Stimulated activated CD4-positive, alpha-beta T cell treated with anti-CD3 and anti-CD28 coated beads, Interleukin-15, amount 100 ng/mL, for 24 hours (primary cell): Measurements from ENCODE around the gene TRIM36.

Experiments used
- DNase-seq: peaks from one replicate; pipeline ENCODE4 v3.0.0-alpha.2; 2020

Gene TRIM36, protein sequence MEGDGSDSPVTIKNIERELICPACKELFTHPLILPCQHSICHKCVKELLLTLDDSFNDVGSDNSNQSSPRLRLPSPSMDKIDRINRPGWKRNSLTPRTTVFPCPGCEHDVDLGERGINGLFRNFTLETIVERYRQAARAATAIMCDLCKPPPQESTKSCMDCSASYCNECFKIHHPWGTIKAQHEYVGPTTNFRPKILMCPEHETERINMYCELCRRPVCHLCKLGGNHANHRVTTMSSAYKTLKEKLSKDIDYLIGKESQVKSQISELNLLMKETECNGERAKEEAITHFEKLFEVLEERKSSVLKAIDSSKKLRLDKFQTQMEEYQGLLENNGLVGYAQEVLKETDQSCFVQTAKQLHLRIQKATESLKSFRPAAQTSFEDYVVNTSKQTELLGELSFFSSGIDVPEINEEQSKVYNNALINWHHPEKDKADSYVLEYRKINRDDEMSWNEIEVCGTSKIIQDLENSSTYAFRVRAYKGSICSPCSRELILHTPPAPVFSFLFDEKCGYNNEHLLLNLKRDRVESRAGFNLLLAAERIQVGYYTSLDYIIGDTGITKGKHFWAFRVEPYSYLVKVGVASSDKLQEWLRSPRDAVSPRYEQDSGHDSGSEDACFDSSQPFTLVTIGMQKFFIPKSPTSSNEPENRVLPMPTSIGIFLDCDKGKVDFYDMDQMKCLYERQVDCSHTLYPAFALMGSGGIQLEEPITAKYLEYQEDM

DNA sequence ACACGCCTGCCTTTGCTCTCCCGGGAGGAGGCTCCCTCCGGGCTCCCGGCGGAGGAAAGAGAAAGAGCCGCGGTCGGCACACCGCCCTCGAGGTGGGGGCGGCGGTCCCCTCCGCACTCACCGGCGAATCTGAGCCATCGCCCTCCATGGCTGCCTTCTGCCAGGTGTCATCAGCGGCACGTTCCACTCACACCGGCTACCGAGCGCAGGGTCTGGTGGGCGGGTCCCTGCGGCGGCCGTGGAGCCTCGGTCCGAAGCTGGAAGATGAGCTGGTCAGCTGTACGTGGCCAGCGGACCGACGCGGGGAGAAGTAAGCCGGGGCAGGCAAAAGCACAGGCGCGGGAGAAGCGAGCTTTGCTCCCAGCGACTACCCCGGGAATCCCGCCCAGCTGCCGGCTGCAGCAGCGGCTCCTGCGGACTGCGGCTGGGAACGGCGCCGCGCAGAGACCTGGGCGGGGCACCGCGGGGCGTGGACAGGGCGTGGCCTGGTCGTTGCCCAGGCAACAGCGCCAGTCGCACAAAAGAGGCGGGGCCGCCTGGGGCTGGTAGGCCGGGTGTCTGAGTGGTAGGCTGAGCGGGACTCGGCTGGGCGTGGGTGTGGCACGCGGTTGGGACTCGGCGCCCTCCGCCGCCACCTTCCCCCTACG is at the start of gene TRIM36:
Gene TRIM36, minus strand, starts transcription at position 422 of the 647 bp plus-strand sequence. Its CDS starts 274 bp downstream, at position 148.
- peak; percentile 95 for DNase-seq

DNA sequence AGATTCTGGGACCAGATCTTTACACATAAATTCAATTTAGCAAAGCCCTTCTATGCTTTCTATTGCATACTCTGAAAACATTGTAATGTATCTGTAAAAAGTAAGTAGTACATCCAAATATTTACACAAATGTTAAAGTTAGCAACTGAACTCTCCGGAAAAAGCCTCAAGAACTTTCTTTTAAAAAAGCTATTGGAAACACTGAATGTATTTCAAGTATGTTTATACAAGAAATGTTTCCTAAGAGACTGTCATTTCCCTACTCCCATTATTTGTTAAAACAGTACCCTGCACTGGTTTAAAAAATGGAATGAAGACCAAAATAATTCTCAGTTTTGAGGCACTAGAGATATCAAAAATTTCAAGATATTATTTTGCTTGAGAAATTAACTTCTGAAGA is 44.8 kb upstream of the TRIM36 start:
- DNase-seq, result no peak

DNA sequence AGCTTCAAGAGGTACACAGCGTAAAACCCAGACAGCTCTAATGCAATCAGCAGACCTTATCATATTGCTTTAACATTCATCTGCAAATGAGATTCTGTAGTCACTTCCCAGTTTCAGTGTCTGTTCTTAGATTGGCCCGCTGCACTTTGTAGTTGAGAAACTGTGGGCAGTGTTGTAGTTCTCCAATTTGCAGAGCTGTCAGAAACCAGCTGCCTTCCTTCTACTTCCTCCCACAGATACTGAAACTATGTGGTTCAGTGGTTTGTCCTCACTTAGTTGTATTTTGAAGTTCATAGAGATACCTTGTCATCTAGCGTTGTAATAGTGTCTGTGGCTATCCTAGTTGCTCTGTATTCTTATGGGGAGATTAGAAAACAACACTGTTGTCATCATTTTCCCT is 39.6 kb upstream of the TRIM36 start:
- peak; percentile 58 for DNase-seq

DNA sequence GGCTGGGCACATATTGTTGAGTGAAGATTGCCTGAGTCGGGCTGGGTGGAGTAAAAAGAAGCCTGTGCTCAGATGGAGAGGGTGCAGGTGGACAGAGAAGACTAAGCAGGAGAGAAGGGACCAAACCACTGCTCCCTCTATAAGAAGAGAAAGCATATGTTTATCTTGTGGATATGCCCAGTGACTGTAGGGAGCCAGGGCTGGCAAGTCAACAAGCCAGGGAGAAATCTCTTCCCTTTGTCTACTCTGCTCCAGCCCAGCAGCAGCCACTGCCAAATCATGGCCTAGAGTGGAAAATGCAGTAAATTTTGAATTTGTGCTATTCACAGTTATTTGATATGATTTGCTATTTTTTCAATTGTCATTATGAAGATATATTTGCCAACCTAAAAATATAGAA is 33.2 kb upstream of the TRIM36 start:
- DNase-seq, result no peak

DNA sequence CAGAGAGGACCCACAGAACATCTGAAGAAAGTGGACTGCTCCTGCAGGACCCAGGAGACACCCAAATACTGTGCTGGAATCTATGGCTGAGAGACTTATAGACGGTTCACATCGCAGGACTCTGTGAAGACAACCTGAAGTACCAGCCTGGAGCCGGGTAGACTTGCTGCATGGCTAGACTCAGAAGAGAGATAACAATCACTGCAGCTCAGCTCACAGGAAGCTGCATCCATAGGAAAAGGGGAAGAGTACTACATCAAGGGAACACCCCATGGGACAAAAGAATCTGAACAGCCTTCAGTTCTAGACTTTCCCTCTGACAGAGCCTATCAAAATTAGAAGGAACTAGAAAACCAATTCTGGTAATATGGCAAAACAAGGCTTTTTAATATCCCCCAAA is 26.5 kb upstream of the TRIM36 start:
- DNase-seq, result no peak

DNA sequence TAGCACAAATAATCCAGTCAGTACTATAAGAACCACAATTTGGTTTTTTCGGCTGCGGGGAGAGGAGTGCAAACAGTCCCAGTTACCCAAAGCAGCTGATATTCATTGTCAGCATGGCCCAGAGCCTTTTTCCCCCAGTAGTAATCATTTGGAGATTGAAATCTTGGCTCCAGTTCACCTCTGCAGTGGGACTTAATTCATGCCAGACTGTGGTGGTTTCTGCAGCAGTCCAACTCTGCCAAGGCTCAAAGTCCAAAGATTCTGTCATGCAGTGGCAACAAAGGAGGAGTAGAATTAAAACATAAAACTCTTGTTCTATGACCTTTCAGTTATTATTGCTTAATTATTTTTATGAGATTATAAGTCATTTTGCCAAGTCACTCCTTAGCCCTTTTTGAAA is 25.0 kb upstream of the TRIM36 start:
- DNase-seq, result no peak

DNA sequence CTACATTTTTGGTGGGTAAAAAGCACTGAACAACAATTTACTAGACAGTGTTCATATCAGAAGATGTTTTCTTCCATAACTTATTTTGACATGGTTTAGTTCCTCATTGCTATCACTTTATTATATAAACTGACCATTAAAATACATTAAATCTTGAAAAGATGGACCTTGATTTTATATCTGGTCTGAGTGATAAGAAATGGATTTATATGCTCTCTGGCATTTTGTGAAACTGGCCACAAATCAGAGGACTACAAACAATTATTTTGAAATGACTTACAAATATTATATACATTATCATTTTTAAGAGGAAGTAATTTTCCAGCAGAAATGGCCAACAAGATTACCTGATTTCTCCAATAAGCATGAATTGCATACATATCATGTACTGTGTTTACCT is 23.6 kb upstream of the TRIM36 start:
- DNase-seq, result no peak

DNA sequence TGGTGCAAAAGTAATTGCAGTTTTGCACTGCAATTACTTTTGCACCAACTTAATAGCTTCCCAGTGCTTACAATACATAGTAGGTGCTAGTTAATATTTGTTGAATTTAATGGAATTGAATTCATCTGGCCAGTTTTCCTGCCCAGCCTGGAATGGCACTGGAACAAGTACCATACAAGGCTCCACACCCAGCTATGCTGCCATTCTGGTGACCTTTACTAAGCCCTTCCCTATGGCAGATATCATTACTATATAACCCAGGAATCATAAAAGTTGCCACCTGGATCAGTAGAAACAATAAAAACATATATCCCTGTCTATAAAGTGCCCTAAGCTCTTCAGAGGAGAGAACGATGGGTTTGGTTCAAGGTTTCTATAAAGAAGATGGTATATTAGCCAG is 22.4 kb upstream of the TRIM36 start:
- no peak for DNase-seq

DNA sequence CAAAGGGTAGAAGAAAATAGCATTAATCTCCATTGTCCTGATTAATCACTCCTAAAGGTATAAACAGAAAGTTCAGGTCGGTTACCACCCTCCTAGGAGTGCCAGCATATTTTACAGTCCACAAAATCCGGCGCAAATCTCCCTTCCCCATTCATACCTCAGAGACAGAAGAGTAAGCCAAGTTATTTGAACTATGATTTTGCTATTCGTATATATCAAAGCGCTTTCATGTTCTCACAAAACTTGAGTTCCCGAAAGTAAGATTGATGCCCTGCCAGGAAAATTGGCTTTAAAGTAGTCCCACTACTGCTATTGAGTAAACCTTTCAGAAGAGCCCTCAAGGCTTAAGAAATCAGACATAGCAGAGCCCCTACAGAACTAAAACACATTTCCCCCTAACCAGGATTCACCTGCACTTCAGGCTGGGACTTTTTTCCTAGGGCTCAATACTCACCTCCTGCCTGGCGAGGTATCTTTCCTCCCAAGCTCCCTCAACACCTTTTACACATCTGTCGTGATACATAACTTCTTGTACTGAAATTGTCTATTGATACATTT is 21.8 kb upstream of the TRIM36 start:
- no peak for DNase-seq

DNA sequence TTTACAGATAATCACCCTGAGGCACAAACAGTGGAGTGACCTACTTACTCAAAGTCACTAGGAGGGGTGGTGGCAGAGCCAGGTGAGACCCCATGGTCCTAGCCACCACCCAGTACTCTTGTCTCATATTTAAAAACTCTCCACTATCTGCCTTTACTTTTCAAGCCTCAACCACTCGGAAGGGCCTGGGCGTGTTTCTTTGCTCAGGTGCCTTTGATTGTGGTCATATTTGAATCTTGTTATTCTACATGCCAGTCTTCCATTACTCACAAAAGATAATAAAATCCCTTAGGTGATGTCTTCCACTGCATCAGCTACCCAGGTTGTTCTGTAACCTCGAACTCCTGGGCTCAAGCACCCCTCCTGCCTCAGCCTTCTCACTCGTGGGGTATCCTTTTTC is 20.7 kb upstream of the TRIM36 start:
- no peak for DNase-seq

DNA sequence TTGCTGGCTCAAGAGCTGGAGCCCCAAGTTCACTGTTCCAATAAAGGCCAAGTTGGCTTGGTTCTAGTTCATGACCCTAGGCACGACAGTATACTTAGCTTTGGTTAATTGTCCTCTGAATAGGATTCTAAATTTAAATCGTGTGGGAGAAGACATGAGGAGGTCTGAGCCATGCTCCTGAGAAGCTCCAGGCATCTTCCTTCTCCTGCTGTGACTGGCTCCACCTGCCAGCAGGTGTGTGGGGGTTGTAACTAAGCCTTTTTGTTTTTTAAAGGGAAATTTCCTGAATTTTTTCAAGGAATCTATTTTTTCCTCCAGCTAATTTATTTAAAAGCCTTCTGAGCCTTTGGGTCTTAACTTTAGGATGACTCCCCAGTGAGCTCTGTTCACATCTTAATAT is 20.2 kb upstream of the TRIM36 start:
- no peak for DNase-seq

DNA sequence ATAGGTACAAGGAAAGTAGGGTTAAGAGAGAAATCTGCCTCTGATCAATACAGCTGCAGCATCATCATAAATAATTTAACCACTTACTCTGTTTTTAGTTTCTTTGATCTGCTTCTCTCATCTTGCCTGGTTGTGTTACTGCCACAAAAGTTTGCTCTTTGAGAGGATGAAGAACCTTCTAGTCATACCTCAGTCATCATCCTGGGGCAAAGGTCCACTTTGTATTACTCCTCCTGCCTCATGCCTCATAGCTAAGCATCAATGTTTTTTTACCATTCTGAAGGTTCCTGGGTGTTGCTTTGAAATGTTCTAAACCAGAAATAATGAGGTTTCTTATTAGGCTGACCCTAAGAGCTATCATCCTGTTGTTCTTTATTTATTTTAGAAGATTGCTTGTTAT is 17.1 kb upstream of the TRIM36 start:
- DNase-seq, result no peak

DNA sequence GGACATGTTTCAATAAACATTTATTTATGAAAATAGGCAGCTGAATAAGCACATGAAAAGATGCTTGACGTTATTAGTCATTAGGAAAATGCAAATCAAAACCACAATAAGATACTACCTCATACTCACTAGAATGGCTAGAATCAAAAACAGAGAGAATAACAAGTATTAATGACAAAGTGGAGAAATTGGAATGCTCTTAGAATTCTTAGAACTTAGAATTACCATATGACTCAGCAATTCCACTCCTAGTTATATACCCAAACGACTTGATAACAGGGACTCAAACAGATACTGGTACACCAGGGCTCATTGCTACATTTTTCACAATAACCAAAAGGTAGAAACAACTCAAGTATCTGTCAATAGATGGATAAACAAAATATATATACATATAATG is 15.1 kb upstream of the TRIM36 start:
- DNase-seq, result no peak

DNA sequence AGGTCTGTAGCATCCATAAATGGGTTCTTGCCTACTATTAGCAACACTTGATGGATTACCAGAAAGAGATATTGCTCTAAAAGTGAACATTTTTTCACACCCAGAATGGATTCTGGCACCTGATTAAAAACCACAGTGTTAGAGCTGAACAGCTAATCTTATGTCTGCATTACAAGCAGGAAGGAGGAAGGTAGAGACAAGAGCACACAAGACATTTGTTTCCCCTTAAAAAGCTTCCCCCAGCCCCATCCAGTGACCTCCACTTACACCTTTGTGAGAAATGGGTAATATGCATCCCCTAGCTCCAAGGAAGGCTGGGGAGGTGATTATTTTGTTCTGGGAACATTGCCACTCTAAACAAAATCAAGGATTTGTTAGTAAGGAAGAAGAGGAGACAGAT is 12.0 kb upstream of the TRIM36 start:
- no peak for DNase-seq

DNA sequence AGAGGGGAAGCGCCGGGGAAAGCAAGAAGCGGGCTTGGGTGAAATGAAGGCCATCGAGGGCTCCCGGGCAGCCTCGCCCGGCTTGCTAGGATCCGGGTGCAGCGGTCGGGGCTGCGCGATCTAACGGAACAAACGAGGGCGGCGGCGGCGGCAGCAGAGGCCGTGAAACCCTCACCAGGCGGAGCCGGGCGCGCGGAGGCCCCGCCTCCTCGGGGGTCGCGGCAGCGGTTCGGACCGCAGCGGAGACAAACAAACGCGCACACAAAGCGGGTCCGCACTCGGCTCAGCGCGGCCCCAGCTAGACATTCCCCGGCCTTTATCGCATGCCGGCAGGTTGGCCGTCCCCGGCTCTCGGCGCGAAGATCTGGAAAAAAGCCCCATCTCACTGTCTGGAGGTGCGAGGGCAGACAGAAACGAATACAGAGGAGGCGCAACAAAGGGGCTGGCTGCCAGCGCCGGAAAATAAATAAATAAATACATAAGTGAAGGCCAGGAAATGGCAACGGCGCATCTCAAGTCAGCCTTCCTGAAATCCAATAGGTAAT is 10.5 kb upstream of the TRIM36 start:
- DNase-seq, result peak; percentile 44

DNA sequence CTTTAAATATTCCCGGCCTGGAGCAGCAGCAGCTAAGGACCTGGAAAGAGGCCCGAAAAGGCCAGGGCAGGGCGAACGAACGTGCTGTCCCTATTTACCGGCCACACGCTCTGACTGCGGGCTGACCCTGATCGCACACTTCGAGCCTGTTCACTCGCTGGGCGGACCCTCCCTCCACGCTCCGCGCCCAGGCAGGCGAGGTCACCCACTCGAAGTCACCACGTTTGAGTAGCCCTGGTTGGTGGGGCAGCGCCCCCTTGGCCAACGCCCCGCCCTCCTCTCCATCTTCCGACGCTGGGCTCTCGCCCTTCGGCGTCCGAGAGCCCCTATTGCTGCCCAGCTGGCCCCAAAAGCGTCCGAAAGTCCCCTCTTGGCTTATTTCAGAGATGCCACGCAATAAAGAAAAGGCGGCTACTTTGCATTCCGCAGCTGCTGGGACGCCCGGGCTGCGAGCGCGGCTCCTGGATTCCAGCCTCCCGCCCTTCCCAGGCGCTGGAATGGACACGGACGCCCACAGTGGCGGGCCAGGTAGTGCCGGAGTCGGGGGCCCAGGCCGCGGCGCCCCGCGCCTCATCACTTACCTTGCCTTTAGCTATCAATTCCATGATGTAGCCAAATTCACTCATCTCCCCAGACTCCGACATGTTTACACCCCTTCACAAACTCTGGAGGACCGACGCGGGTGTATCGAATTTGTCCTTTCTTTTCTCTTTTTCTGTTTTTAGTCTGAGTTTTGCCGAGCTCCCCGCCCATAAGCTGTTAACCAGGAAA is 9.9 kb upstream of the TRIM36 start:
- DNase-seq, result peak; percentile 14

DNA sequence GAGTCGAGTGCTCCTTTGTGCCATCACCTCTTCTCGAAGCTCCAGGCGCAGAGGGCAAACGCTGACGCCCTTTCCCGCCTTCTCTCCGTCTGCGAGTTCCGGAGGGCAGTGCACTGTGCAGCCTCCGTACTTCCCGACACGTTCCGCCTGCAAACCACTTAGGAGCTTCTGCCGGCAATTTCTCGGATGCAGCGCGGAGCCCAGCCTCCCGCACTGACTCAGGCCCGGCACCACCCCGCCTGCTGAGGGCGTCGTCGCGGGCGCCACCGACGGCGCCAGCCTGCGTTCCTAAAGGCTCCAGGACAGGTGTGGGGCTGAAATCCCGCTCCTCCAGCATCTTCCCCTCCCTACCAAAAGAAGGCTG is 9.3 kb upstream of the TRIM36 start:
- no peak for DNase-seq

DNA sequence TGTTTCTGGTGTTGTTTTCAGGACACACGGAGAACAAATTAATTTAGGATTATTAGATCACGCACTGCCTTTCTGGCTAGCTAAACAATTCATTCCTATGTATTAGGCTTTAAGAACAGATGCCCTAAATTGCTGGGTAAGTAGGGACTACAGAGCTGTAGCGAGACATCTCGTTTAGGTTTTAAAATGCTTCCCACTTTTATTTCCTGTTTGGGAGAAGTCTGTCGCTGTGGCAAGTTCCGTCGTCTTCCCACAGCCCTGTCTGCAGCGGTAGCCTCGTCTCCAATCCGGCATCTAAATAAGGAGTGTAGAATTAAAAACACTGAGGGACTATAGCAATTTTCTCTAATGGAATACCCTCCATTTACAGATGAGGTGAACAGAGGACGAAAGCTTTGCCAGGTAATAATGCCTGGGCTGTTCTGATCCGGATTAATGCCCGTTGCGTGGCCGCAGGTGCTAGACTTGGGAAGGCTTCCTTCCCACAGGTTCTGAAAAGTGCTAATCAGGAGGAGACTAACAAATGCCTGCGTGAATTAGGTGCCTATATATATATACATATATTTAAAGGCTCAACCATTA is 1.3 kb upstream of the TRIM36 start:
- DNase-seq, result no peak

DNA sequence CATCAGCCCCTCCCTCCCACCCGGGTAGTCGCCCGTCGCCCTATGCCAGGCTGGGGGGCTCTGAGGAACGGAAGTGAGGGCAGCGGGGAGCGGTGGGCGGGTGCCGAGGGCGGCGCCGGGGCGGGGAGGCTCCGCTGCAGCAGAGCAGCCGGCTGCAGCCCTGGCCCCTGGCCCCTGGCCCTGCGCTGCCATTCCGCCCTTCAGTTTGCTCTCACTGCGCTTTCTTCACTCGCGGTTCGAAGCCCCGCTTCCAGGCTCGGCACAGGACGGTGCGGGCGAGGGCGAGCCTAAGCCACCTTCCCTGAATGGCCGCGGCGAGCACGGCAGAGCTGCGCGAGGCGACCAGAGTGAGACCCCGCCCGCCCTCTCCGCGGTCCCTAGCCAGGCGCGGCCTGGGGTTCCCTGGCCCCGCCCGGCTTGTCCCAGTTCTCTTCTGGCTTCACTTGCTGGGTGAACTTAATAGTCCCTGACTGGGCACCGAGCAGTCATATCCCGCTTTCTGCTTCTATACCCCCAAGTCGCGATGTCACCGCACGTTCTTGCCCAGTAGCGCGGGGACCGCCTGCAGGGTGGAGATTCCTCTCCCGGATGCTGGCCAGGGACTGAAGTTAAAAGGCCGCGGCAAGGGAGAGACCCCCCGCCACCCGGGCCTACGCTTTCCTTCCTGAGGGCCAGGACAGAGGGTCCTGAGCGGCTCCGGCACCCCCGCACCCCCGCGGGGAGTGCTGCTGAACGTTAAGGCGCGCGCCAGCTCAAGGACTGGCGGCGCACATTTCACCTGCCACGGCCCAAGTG is 623 bp upstream of the TRIM36 start:
- DNase-seq, result peak; percentile 41

DNA sequence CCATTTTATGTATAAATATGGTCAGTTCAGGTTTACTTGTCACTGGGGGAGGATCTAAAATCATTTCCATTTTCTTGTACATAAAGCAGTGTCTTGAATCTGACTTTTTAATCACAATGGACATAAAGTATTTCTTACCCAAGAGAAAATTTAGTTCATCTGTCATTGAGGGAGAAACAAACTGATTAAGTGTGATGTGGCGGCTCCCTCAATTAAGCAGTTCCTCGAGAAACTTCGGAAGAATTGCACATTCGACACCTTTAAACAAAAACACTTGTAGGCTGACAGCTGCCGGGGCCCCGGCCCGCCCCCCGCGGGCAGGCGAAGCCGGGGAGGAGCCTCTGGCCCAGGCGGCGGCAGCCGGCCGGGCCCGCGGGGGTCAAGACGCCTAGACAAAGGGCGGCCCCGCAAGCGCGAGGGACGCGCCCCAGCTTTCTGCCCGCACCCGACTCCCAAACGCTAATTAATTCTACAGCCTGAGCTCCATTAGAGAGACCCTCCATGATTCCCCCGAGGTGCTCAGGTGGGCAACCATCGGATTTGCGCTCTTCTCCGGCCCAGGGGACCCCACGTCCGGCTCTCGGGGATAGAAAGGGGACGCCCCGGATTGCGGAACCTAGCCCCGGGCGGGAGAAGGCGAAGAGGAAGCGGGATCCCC is 750 bp downstream of the TRIM36 start:
- DNase-seq, result no peak
